AG04450 (cell line): Measurements from ENCODE around the gene ZNF658. TPM values are rescaled to one million over a fixed set of nuclear protein-coding genes. Genes with fewer than 3 reads are reported as not detected.
"Not testable (repeated sequence)": the region's sequence is repeated elsewhere in the genome, so short reads cannot be mapped to it uniquely, and the experiment has no call there.

ENCODE experiments used
- CTCF ChIA-PET: fragments of 300-600, 350-600 bp; formaldehyde crosslinking; extraction: SDS; loops from one replicate; lab custom pipeline; 2022; ENCODE audit warnings: antibody characterized with exemption, inconsistent platforms; lab: Charles Lee
- POLR2A ChIA-PET: fragments of 350-600 bp; formaldehyde crosslinking; extraction: SDS; loops from one replicate; lab custom pipeline; 2021; ENCODE audit warnings: antibody characterized with exemption, inconsistent platforms; lab: Yijun Ruan, JAX
- DNase-seq: peaks from one replicate; pipeline ENCODE4 v3.0.0-alpha.2; 2011; ENCODE audit warnings: low read depth, low spot score
- H3K27ac ChIP-seq: one replicate; pipeline ENCODE4 v1.5.1; 2012; ENCODE audit warnings: low read depth, low read length, control low read depth
- H3K27me3 ChIP-seq: one replicate; pipeline ENCODE4 v1.6.0; 2012; ENCODE audit warnings: low read length; ENCODE audit not compliant: control insufficient read depth, insufficient read depth
- H3K4me3 ChIP-seq: 2 replicates; pipeline ENCODE4 v1.5.1; 2011; ENCODE audit warnings: mild to moderate bottlenecking, low read depth, low read length, control low read depth
- H3K9me3 ChIP-seq: 2 replicates; pipeline ENCODE4 v1.5.1; 2012; ENCODE audit warnings: low read length; ENCODE audit not compliant: control insufficient read depth, insufficient read depth
- polyA minus RNA-seq: library from RNA; depleted of rRNA, polyadenylated mRNA; stranded (reverse); fragments of >200 nt; gene quantifications from 2 replicates; pipeline ENCODE4 v1.2.3, GENCODE V29; 2011; rRNA and poly(A)+ RNA removed
- polyA plus RNA-seq: library from polyadenylated mRNA; depleted of rRNA; stranded (reverse); fragments of >200 nt; gene quantifications from 2 replicates; pipeline ENCODE4 v1.2.3, GENCODE V29; 2011; rRNA removed

ZNF658 gene
- polyA plus RNA-seq, result 2.5 and 4.0 TPM in 2 replicates
- polyA minus RNA-seq, result 3.4 and 5.2 TPM in 2 replicates

DNA sequence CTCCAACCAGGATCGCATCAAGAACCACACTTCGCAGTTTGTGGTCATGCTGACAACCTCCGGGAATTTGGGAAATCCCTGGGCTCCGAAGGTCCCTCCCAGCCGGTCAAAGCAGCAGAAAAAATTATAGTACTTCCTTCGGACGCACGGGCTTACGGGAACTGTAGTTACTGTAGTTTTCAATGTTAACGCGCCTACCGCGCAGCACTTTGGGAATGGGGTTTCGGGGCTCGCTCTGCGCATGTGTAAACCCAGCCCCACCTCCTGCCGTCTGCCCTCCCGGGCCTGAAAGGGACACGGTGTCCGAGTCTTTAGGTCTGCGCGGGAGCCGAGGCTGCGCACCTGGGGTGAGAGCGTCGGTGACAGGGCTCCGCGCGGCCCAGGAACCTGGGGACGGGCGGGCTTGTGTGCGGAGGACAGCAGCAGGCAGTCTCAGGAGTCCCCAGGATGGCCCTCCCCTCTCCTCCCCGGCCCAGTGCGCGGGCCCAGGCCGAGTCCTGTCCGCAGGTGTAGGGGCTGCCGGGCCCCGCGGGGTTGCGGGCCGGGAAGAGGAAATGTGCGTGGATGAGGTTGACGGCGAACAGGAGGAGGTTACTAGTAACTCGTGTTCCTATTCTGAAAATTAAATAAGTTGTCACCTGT lies at the start of gene ZNF658:
Gene ZNF658, plus strand, starts transcription at position 236 of the 642 bp plus-strand sequence. CDS start 2,837 bp downstream, outside the sequence.
- peak within 1 kb of the TSS; percentile 62 for H3K4me3 ChIP-seq
- POLR2A ChIA-PET, H3K27ac ChIP-seq, CTCF ChIA-PET, H3K27me3 ChIP-seq, H3K9me3 ChIP-seq: not testable (repeated sequence)
- DNase-seq, result peak; percentile 72

DNA sequence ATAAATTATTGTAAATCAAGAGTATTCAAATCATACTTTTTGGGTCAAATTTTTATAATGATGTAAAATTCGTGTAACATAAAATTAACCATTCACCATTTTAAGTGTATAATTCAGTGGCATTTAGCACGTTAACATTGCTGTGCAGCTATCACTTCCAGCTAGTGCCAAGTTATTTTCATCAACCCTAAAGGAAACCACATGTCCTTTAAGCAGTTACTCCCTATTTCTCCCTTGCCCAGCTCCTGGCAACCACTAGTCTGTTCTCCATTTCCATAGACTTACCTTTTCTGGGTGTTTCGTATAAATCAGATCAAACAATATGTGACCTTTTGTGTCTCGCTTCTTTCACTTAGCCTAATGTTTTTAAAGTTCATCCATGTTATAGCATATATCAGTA lies 38.8 kb upstream of the ZNF658 start:
- H3K27ac ChIP-seq, DNase-seq, H3K9me3 ChIP-seq, POLR2A ChIA-PET, CTCF ChIA-PET, H3K4me3 ChIP-seq, H3K27me3 ChIP-seq: not testable (repeated sequence)

DNA sequence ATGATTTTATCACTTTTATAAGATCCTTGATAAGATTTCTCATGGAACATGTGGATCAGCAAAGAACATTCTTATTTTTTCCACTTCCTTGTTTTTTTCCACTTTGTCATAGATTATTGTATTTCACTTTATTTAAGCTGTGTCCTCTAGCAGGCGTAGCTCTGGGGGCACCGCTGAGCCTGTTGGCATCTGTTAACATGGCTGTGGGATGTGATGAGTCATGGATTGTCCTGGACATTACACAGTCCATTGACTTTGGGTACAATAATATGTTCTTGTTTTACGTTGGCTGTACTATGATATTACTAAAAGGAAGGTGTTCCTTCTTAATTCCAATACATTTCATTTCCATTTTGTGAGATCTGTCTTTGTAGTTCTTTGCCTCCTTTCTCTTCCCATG lies 31.9 kb upstream of the ZNF658 start:
- H3K4me3 ChIP-seq, CTCF ChIA-PET, DNase-seq, H3K27me3 ChIP-seq, H3K27ac ChIP-seq, POLR2A ChIA-PET, H3K9me3 ChIP-seq: not testable (repeated sequence)

DNA sequence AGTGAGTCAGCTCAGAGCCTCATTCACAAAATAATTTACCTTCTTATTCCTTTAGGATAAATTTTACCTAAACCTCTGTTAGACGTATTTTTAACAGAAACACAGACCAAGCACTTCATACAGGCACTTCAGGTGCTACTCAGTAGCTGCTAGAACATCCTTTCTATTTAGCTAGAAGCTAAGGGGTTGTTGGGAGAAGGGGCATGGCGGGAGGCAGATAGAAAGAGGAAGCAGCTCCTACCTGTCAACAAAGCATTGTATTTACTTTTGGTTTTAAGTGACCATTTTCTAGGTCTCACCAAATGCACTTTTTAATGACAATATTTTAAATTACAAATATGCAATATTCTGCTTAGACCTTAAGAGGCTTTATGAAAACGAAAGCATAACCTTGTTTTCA lies 19.9 kb upstream of the ZNF658 start:
- H3K4me3 ChIP-seq, H3K27ac ChIP-seq, H3K27me3 ChIP-seq, H3K9me3 ChIP-seq, POLR2A ChIA-PET, DNase-seq, CTCF ChIA-PET: not testable (repeated sequence)

DNA sequence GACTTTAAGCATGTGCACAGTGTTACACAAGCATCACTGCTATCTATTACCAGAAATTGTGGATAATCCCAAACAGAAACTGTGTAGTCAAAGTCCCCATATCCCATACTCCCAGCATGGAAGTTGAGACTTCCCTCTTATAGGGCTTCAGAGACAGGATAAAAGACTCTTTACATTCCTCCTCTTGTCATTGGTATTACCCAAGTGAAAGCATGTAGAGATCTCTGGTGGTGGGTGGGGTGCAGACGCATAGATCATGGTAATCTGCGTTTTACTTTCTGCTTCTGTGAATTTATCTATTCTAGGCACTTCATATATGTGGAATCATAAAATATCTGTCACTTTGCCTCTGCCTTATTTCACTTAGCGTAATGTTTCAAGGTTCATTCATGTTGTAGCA lies 18.7 kb upstream of the ZNF658 start:
- H3K27me3 ChIP-seq, H3K4me3 ChIP-seq, H3K9me3 ChIP-seq, CTCF ChIA-PET, POLR2A ChIA-PET, DNase-seq, H3K27ac ChIP-seq: not testable (repeated sequence)

DNA sequence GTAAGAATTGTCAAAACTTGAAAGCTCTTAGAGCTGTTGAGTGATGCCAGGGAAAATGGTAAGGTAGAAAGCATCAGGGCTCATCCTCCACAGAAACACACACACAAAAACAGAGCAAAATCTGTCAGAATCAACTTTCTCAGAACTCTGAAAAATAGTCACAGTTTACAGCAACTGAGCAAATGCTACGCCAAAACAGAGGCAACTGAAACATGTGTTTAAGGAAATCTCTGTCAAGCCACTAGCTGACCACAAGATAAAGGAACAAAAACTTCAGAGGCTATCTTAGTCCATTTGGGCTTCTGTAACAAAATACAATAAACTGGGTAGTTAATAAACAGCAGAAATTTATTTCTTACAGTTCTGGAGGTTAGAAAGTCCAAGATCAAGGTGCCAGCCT lies 10.2 kb upstream of the ZNF658 start:
- DNase-seq, POLR2A ChIA-PET, H3K9me3 ChIP-seq, H3K27ac ChIP-seq, CTCF ChIA-PET, H3K27me3 ChIP-seq, H3K4me3 ChIP-seq: not testable (repeated sequence)

DNA sequence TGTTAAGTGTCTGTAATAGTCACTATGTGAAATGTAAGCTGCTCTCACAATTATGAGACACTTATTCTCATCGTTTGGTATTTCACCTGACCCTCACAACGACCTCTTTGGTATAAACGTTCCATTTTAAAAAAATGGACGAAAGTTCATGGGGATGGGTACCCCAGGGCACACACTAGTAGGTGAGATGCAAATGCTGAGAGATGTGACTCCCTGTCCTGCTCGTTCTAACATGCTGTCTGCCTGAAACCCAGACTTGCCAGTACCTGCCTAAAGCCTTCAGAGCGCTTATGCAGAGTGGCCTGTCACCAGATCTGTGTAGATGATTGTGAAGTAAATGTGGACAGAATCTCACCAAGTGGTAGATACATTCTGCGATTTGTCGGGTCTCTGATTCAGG lies 616 bp downstream of the ZNF658 start:
- H3K27me3 ChIP-seq, H3K27ac ChIP-seq, DNase-seq, CTCF ChIA-PET, POLR2A ChIA-PET, H3K9me3 ChIP-seq: not testable (repeated sequence)
- peak overlapping the region; percentile 62 for H3K4me3 ChIP-seq

DNA sequence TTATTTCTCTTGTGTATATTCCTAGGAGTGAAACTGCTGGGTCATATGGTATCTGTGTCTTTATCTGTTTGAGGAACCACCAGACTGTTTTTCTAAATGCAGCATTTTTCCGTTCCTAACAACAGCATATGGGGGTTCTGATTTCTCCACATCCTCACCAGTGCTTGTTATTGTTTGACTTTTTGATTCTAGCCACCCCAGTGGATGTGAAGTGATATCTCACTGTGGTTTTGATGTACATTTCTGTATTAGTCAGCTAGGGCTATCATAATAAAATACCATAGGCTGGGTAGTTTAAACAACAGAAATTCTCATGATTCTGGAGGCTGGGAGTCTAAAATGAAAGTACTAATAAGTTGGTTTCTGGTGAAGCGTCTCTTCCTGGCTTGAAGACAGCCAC lies 9.0 kb downstream of the ZNF658 start:
- H3K27ac ChIP-seq, POLR2A ChIA-PET, H3K9me3 ChIP-seq, H3K4me3 ChIP-seq, H3K27me3 ChIP-seq, CTCF ChIA-PET, DNase-seq: not testable (repeated sequence)

DNA sequence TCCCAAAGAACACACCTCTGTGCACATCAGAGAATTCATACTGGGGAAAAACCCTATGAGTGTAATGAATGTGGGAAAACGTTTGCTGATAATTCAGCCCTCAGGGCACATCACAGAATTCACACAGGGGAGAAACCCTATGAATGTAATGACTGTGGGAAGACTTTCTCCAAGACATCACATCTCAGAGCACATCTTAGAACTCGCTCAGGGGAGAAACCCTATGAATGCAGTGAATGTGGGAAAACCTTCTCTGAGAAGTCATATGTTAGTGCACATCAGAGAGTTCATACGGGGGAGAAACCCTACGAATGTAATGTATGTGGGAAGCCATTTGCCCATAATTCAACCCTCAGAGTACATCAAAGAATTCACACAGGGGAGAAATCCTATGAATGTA lies 19.5 kb downstream of the ZNF658 start:
- H3K27ac ChIP-seq, POLR2A ChIA-PET, H3K9me3 ChIP-seq, H3K27me3 ChIP-seq, H3K4me3 ChIP-seq, CTCF ChIA-PET, DNase-seq: not testable (repeated sequence)

DNA sequence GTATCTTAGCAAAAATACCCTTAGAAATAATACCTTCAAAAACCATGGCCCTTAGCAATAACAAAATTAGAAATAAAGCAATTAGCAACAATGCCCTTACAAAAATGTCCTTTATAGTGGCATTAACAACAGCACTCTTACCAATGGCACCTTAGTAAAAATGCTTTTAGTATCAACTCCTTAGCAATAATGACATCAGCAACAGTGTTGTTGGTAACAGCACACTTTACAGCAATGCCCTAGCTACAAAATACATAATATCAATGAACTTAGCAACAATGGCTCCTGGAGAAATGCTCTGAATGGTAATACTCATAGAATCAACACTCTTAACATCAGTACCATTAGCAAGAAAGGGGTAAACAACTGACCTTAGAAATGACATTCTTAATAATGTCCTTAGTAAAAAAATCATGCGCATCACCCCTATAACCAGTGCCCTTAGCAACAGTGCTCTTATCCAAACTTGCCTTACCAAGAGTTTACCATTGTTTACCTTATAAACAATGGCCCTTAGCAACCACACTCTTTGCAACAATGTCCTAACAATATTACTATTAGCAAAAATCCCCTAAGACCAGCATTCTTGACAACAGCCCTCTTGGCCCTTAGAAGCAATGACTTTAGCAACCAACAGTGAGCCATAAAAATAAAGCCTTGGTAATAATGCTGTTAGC lies 35.8 kb downstream of the ZNF658 start:
- H3K27me3 ChIP-seq, POLR2A ChIA-PET, CTCF ChIA-PET, DNase-seq, H3K9me3 ChIP-seq, H3K4me3 ChIP-seq, H3K27ac ChIP-seq: not testable (repeated sequence)

DNA sequence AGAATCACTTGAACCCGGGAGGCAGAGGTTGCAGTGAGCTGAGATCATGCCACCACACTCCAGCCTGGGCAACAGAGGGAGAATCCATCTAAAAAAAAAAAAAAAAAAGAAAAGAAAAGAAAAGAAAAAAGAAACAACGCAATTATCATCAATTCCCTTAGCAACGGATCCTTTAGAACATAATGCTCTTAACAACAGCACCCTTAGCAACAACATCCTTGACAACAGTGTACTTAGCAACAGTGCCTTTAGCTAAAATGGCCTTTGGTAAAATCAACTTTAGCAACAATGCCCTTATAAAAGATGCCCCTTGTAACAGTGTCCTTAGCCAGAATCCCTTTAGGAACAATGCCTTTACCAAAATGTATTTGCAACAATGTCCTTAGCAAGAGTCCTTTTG lies 37.1 kb downstream of the ZNF658 start:
- POLR2A ChIA-PET, DNase-seq, H3K9me3 ChIP-seq, H3K4me3 ChIP-seq, H3K27me3 ChIP-seq, H3K27ac ChIP-seq: not testable (repeated sequence)
- CTCF ChIA-PET, result interaction anchor here (0.7 kb wide), 1 partner anchor 11 kb away, joined by 5 read pairs; no protein-coding TSS in a partner anchor

DNA sequence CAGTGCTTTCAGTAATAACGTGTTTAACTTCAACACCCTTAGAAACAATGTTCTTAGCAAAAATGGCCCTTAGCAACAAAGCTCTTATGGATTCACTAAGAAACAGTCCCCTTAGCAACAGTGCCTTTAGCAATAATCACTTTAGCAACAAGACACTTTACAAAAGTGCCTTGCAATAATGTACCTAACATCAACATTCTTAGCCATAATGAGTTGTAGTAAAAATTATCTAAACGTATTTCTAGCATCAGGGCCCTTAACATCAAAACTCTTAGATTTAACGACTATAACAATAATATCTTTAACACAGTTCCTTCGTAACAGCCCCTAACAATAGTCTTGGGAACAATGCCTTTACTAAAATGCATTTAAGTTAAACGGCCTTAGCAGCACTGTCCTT lies 37.8 kb downstream of the ZNF658 start:
- DNase-seq, H3K9me3 ChIP-seq, H3K27me3 ChIP-seq, CTCF ChIA-PET, H3K4me3 ChIP-seq, H3K27ac ChIP-seq, POLR2A ChIA-PET: not testable (repeated sequence)
